Mesothelial cell of epicardium (in vitro differentiated cells): ENCODE data around the gene HEATR1. TPM values are rescaled to one million over a fixed set of nuclear protein-coding genes. Genes with fewer than 3 reads are reported as not detected.

Experiments
- DNase-seq, 2 experiments: peaks; one replicate each; pipeline ENCODE4 v3.0.0; 2021; ENCODE audit warnings: low spot score in 2 of 2; ENCODE audit not compliant: unreplicated experiment in 2 of 2
- H3K27ac Mint-ChIP-seq: 2 replicates; pipeline ENCODE4 v1.8.0; 2021; ENCODE audit warnings: mixed read lengths
- H3K27me3 Mint-ChIP-seq: 2 replicates; pipeline ENCODE4 v1.8.0; 2021; ENCODE audit warnings: low read depth, mixed read lengths
- H3K36me3 Mint-ChIP-seq: 2 replicates; pipeline ENCODE4 v1.8.0; 2021; ENCODE audit warnings: mixed read lengths
- H3K4me1 Mint-ChIP-seq: 2 replicates; pipeline ENCODE4 v1.8.0; 2021; ENCODE audit warnings: mixed read lengths
- H3K4me3 Mint-ChIP-seq: 2 replicates; pipeline ENCODE4 v1.8.0; 2021; ENCODE audit warnings: mild to moderate bottlenecking, moderate library complexity, mixed read lengths
- H3K9me3 Mint-ChIP-seq: 2 replicates; pipeline ENCODE4 v1.8.0; 2021; ENCODE audit warnings: mixed read lengths
- total RNA-seq: library from RNA; stranded (reverse); gene quantifications from 3 replicates; pipeline ENCODE4 v1.2.1, GENCODE V29; 2021
- TF ChIP-seq, protein P1 (sequence below): fragments of 200-600 bp; sonication (generic); IDR thresholded peaks from one replicate; pipeline ENCODE4 v1.5.0; 2021; ENCODE audit warnings: antibody characterized with exemption; ENCODE audit not compliant: unreplicated experiment

The HEATR1 gene
- total RNA-seq, 1 donor from 2014 or later, result 48.4 TPM

DNA sequence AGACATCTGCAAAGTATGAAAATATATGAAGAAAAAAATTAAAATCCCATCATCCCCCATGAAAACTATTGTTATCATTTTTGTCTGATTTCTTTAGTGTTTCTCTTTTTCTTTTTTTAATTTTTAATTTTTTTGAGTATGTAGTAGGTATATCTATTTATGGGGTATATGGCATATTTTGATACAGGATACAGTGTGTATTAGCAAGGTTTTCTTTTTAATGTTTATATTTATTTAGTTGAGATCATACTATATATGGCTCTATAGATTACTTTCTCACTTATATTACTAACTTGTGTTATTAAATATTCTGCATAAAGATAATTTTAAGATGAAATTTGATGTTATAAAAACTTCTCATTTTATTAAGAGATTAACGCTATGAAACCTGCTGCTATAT, 69.1 kb downstream of the HEATR1 start:
- Mint-ChIP-seq H3K4me1 (peaks cover 16% of the 10 kb centered on the region), H3K9me3 (no peaks in the 10 kb centered on the region), H3K36me3 (peaks cover 25% of the 10 kb centered on the region), H3K27ac (no peak overlapping the region), H3K4me3 (no peak overlapping the region), H3K27me3 (no peaks in the 10 kb centered on the region)
- DNase-seq, result no peak
- TF ChIP-seq, protein P1, sequence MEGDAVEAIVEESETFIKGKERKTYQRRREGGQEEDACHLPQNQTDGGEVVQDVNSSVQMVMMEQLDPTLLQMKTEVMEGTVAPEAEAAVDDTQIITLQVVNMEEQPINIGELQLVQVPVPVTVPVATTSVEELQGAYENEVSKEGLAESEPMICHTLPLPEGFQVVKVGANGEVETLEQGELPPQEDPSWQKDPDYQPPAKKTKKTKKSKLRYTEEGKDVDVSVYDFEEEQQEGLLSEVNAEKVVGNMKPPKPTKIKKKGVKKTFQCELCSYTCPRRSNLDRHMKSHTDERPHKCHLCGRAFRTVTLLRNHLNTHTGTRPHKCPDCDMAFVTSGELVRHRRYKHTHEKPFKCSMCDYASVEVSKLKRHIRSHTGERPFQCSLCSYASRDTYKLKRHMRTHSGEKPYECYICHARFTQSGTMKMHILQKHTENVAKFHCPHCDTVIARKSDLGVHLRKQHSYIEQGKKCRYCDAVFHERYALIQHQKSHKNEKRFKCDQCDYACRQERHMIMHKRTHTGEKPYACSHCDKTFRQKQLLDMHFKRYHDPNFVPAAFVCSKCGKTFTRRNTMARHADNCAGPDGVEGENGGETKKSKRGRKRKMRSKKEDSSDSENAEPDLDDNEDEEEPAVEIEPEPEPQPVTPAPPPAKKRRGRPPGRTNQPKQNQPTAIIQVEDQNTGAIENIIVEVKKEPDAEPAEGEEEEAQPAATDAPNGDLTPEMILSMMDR, result no peak

DNA sequence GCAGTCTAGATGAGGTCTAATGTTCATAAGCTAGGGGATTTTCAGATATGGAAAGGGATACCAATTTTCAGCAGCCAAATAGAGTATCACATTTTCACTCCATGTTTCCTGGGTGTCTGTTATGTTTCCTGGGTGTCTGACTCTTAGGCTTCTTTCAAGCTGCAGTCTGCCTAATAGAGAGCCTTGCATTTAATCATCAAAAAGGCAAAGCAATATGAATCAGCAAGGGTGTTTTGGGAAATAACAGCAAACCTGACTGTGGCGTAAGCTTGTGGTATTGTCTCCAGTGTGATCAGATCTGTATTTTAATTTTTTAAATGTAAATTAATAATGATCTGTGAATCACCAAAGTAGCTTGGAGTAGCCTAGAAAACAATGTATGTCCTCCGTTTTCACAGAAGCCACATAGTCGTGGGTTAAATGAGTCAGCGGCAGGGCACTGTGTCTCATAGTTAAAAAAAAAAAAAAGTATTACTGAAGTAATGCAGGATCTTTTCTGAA, 70.1 kb downstream of the HEATR1 start:
- TF ChIP-seq, protein P1, result no peak
- H3K9me3 Mint-ChIP-seq, result no peaks in the 10 kb centered on the region
- no peak overlapping the region for H3K27ac Mint-ChIP-seq

DNA sequence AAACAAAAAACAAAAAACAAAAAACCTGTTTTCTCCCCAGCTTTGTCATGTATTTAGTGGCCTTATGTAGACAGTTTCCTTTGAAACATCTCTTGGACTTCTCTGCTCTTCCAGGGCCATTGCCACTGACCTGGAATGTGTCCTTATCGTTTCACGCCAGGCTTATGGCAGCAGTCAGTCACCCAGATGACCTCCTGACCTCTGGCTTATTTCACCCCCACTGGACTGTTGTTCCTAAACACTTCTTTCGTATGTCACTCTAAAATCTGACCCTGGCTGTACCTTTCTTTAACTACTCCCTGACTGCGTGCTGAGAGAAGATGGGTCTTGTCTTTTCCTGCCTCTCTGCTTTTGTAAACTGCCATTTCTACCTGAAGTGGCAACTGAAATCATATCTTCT, 71.5 kb downstream of the HEATR1 start:
- Mint-ChIP-seq H3K27ac (no peak overlapping the region), H3K4me1 (peaks cover 16% of the 10 kb centered on the region), H3K36me3 (peaks cover 15% of the 10 kb centered on the region), H3K4me3 (no peak overlapping the region), H3K27me3 (no peaks in the 10 kb centered on the region), H3K9me3 (no peaks in the 10 kb centered on the region)
- DNase-seq, result no peak
- TF ChIP-seq, protein P1, result no peak

More for the DNA sequence above, 70.1 kb downstream of the HEATR1 start:
- Mint-ChIP-seq H3K4me1 (peaks cover 16% of the 10 kb centered on the region), H3K4me3 (no peak overlapping the region), H3K27me3 (no peaks in the 10 kb centered on the region), H3K36me3 (peaks cover 21% of the 10 kb centered on the region)
- no peak for DNase-seq

DNA sequence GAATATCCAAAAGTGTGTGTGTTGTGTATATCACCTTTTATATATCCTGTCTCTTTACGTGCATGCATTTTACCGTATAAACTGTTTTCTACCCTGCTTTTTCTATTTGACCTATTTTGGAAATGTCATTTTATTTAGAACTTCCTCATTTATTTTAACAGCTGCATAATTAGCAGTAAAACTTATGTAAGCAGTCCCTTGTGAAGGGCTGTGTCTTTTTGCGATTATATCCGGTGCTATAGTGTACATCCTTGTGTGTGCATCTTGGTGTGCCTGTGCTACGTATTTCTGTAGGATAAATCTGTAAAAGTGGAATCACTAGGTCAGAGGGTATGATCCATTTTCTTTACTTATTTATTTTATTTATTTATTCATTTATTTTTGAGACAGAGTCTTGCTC, 73.4 kb downstream of the HEATR1 start:
- H3K9me3 Mint-ChIP-seq, result no peaks in the 10 kb centered on the region
- H3K4me1 Mint-ChIP-seq, result peaks cover 9% of the 10 kb centered on the region
- no peaks in the 10 kb centered on the region for H3K27me3 Mint-ChIP-seq
- H3K27ac Mint-ChIP-seq, result no peak overlapping the region
- DNase-seq, result no peak
- no peak overlapping the region for H3K4me3 Mint-ChIP-seq
- H3K36me3 Mint-ChIP-seq, result peaks cover 21% of the 10 kb centered on the region
- TF ChIP-seq, protein P1, result no peak

DNA sequence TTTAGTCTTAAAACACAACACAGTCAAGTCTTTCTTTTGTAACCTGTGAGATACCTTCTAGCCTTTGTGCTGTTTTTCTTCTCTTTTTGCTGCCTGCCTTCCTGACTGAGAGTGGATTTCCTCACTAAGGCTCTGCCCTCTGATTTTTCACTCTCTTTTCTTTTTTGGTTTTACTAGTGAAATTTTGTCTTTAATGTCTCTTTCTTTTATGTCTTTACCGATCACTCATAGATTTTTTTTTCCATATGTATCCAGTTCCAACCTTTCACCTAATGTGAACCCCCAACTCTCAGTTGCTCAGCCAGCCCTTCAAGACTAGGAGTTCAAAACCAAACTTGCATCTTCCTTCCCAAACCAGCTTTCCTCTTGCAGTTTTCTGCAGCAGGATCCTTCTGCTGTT, 74.0 kb downstream of the HEATR1 start:
- no peaks in the 10 kb centered on the region for H3K9me3 Mint-ChIP-seq
- DNase-seq, result no peak
- peaks cover 3% of the 10 kb centered on the region for H3K4me1 Mint-ChIP-seq
- H3K4me3 Mint-ChIP-seq, result no peak overlapping the region
- TF ChIP-seq, protein P1, result no peak
- no peaks in the 10 kb centered on the region for H3K27me3 Mint-ChIP-seq
- peaks cover 21% of the 10 kb centered on the region for H3K36me3 Mint-ChIP-seq
- peak overlapping the region; percentile 59 for H3K27ac Mint-ChIP-seq

DNA sequence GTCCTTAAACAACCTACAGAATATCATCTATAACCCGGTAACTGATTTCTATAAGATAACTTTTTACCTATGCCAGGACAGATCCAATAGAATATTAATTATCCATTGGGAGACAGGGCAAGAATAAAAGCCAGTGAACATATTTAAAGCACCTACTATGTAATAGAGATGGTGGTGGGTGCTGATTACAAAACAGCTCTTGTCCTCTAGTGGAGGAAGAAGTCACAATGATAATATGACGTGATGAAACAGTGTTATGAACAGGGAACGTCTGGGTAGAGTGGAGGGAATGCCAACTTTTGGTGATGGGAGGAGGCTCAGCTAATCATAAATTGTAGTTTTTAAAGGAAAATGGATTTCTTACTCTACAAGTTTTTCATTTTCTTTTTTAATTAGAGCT, 78.2 kb downstream of the HEATR1 start:
- no peak for DNase-seq
- Mint-ChIP-seq H3K4me1 (peaks cover 24% of the 10 kb centered on the region), H3K27me3 (no peaks in the 10 kb centered on the region), H3K36me3 (peaks cover 8% of the 10 kb centered on the region), H3K4me3 (no peak overlapping the region), H3K9me3 (no peaks in the 10 kb centered on the region), H3K27ac (no peak overlapping the region)
- TF ChIP-seq, protein P1, result no peak
